ENCODE results near the gene TEKT5.

The TEKT5 gene

DNA sequence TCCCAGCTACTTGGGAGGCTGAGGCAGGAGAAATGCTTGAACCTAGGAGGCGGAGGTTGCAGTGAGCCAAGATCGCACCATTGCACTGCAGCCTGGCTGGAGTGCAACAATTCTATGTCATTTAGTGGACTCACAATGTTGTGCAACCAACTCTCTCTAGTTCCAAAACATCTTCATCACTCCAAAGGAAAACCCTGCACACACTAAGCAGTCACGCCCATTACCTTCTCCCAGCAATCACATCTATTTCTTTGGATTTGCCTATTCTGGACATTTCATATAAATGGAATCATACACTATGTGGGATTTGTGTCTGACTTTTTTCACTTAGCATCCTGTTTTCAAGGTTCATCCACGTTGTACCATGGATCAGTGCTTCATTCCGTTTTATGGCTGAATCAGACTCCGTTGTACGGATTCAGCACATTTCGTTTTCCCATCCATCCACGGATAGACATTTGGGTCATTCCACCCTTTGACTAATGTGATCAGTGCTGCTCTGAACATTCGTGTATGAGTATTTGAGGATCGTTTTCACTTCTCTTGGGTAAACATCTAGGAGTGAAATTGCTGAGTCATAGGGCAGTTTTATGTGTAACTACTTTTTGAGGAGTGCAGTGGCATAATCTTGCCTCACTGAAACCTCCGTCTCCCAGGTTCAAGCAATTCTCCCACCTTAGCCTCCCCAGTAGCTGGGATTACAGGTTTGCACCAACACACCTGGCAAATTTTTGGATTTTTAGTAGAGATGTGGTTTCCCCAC lies 69.0 kb downstream of the TEKT5 start:
- H3K9me2 ChIP-seq (replicated peaks; ENCODE audit: insufficient read depth, low read length): no peaks in the 10 kb centered on the region
- no peak overlapping the region for H3K27ac ChIP-seq (ENCODE audit: low read depth, low read length)
- no peak overlapping the region for H3K4me3 ChIP-seq (ENCODE audit: insufficient read depth, low read length, poor library complexity, severe bottlenecking)
- no peaks in the 10 kb centered on the region for H4K20me1 ChIP-seq (ENCODE audit: low read depth, low read length)
- peaks cover 3% of the 10 kb centered on the region; the same call in 1 of the 2 replicates for H3K27me3 ChIP-seq (ENCODE audit: low read length)
- no peak overlapping the region for H2AFZ ChIP-seq (ENCODE audit: low read depth, low read length, severe bottlenecking)
- TF ChIP-seq, protein P1, sequence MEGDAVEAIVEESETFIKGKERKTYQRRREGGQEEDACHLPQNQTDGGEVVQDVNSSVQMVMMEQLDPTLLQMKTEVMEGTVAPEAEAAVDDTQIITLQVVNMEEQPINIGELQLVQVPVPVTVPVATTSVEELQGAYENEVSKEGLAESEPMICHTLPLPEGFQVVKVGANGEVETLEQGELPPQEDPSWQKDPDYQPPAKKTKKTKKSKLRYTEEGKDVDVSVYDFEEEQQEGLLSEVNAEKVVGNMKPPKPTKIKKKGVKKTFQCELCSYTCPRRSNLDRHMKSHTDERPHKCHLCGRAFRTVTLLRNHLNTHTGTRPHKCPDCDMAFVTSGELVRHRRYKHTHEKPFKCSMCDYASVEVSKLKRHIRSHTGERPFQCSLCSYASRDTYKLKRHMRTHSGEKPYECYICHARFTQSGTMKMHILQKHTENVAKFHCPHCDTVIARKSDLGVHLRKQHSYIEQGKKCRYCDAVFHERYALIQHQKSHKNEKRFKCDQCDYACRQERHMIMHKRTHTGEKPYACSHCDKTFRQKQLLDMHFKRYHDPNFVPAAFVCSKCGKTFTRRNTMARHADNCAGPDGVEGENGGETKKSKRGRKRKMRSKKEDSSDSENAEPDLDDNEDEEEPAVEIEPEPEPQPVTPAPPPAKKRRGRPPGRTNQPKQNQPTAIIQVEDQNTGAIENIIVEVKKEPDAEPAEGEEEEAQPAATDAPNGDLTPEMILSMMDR (IDR thresholded peaks at IDR 0.05; ENCODE audit: insufficient read depth, low read length, poor library complexity, severe bottlenecking): no peak
- no peak for TF ChIP-seq EZH2phosphoT487 (conservative IDR thresholded peaks at IDR 0.05; ENCODE audit: low read length)
- no peaks in the 10 kb centered on the region for H3K36me3 ChIP-seq (ENCODE audit: low read length)
- no peaks in the 10 kb centered on the region for H3K79me2 ChIP-seq (ENCODE audit: insufficient read depth, low read length)
- no peak overlapping the region for H3K9ac ChIP-seq (ENCODE audit: low read length)
- H3K9me3 ChIP-seq (ENCODE audit: insufficient read depth, low read length): no peaks in the 10 kb centered on the region
- H3F3A ChIP-seq (ENCODE audit: insufficient read depth): no peaks in the 10 kb centered on the region
- H3K4me2 ChIP-seq (ENCODE audit: low read depth, low read length, poor library complexity, severe bottlenecking): no peak overlapping the region

DNA sequence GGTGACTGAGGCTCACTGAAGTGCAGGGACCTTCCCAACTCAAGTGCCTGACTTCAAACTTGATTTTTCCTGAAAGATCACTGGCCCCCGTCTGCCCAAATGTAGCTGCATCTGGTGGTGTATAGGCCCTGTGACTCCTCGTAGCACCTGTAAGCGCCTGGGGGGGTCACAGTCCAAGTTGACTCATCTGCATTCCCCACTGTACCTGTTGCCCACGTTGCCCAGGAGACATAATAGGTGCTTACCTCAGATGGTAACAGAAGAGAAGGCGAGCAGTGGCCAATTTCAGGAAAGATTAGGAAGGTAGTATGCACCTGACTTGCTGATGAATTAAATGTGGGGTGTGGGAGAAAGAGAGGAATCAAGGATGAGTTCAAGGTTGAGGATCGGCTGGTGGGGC lies 70.2 kb downstream of the TEKT5 start:
- Histone ChIP-seq H3K9ac (ENCODE audit: low read length) (no peak overlapping the region), H3K9me3 (ENCODE audit: insufficient read depth, low read length) (no peaks in the 10 kb centered on the region), H2AFZ (ENCODE audit: low read depth, low read length, severe bottlenecking) (no peak overlapping the region), H3K27ac (ENCODE audit: low read depth, low read length) (no peak overlapping the region), H3F3A (ENCODE audit: insufficient read depth) (no peaks in the 10 kb centered on the region), H3K4me2 (ENCODE audit: low read depth, low read length, poor library complexity, severe bottlenecking) (no peak overlapping the region), H3K36me3 (ENCODE audit: low read length) (no peaks in the 10 kb centered on the region), H3K27me3 (ENCODE audit: low read length) (peaks cover 3% of the 10 kb centered on the region; the same call in 1 of the 2 replicates), H3K79me2 (ENCODE audit: insufficient read depth, low read length) (no peaks in the 10 kb centered on the region), H4K20me1 (ENCODE audit: low read depth, low read length) (no peaks in the 10 kb centered on the region), H3K9me2 (replicated peaks; ENCODE audit: insufficient read depth, low read length) (no peaks in the 10 kb centered on the region), H3K4me3 (ENCODE audit: insufficient read depth, low read length, poor library complexity, severe bottlenecking) (no peak overlapping the region)
- TF ChIP-seq, protein P1 (IDR thresholded peaks at IDR 0.05; ENCODE audit: insufficient read depth, low read length, poor library complexity, severe bottlenecking): no peak
- TF ChIP-seq EZH2phosphoT487 (conservative IDR thresholded peaks at IDR 0.05; ENCODE audit: low read length): no peak

DNA sequence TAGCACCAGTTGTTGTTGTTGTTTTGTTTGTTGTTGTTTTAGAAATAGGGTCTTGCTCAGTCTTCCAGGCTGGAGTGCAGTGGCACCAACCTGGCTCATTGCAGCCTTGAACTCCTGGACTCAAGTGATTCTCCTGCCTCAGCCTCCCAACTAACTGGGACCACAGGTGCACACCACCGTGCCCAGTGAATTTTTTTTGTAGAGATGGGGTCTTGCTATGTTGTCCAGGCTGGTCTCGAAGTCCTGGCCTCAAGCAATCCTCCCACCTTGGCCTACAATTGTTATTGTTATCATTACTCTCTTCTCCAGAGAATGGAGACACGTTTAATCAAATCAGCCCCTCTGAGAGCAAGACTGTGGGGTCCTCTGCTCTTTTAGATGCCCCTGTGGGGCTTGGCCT lies 71.7 kb downstream of the TEKT5 start:
- Histone ChIP-seq H2AFZ (ENCODE audit: low read depth, low read length, severe bottlenecking) (no peak overlapping the region), H3K79me2 (ENCODE audit: insufficient read depth, low read length) (no peaks in the 10 kb centered on the region), H3K27ac (ENCODE audit: low read depth, low read length) (no peak overlapping the region), H3K4me2 (ENCODE audit: low read depth, low read length, poor library complexity, severe bottlenecking) (no peak overlapping the region), H3K9me3 (ENCODE audit: insufficient read depth, low read length) (no peaks in the 10 kb centered on the region), H3K9me2 (replicated peaks; ENCODE audit: insufficient read depth, low read length) (no peaks in the 10 kb centered on the region), H3K9ac (ENCODE audit: low read length) (no peak overlapping the region), H4K20me1 (ENCODE audit: low read depth, low read length) (no peaks in the 10 kb centered on the region), H3K4me3 (ENCODE audit: insufficient read depth, low read length, poor library complexity, severe bottlenecking) (no peak overlapping the region), H3K27me3 (ENCODE audit: low read length) (peaks cover 1% of the 10 kb centered on the region; the same call in 1 of the 2 replicates), H3K36me3 (ENCODE audit: low read length) (no peaks in the 10 kb centered on the region), H3F3A (ENCODE audit: insufficient read depth) (no peaks in the 10 kb centered on the region)
- TF ChIP-seq, protein P1 (IDR thresholded peaks at IDR 0.05; ENCODE audit: insufficient read depth, low read length, poor library complexity, severe bottlenecking): no peak
- no peak for TF ChIP-seq EZH2phosphoT487 (conservative IDR thresholded peaks at IDR 0.05; ENCODE audit: low read length)

Measured in SU-DHL-6 (cell line).